Memory B cell (primary cell): ENCODE measurements around the gene LRGUK.
"Not testable (repeated sequence)": the region's sequence is repeated elsewhere in the genome, so short reads cannot be mapped to it uniquely, and the experiment has no call there.

Experiments
- ATAC-seq: fragments of 150-1000 bp; cut with Tn5 transposase; 2 replicates; pipeline ENCODE4 v1.10.0; 2021; ENCODE audit warnings: low read depth, mild to moderate bottlenecking, moderate library complexity
- DNase-seq, 2 donors: peaks; one replicate each; pipeline ENCODE4 v3.0.0; 2022; ENCODE audit warnings: low spot score in 2 of 2
- H3K27ac Mint-ChIP-seq: one replicate; pipeline ENCODE4 v1.8.0; 2022; ENCODE audit warnings: mild to moderate bottlenecking, moderate library complexity, mixed read lengths
- H3K27me3 Mint-ChIP-seq: one replicate; pipeline ENCODE4 v1.8.0; 2022; ENCODE audit warnings: mixed read lengths
- H3K36me3 Mint-ChIP-seq: one replicate; pipeline ENCODE4 v1.8.0; 2022; ENCODE audit warnings: mild to moderate bottlenecking, mixed read lengths
- H3K4me1 Mint-ChIP-seq: one replicate; pipeline ENCODE4 v1.8.0; 2022; ENCODE audit warnings: mixed read lengths
- H3K4me3 Mint-ChIP-seq: one replicate; pipeline ENCODE4 v1.8.0; 2022; ENCODE audit warnings: mild to moderate bottlenecking, moderate library complexity, mixed read lengths
- H3K9me3 Mint-ChIP-seq: one replicate; pipeline ENCODE4 v1.8.0; 2022; ENCODE audit warnings: mixed read lengths

The LRGUK gene

GRCh38 chr7:134276951-134277350 lies 149.8 kb downstream of the LRGUK start:
- ATAC-seq (no peak), DNase-seq (no peak)
- Mint-ChIP-seq H3K27me3 (peaks cover 12% of the 10 kb centered on the region), H3K4me1 (no peaks in the 10 kb centered on the region), H3K36me3 (no peaks in the 10 kb centered on the region), H3K27ac (no peak overlapping the region), H3K9me3 (no peaks in the 10 kb centered on the region), H3K4me3 (no peak overlapping the region)

- Mint-ChIP-seq H3K9me3 (no peaks in the 10 kb centered on the region), H3K27me3 (peaks cover 12% of the 10 kb centered on the region), H3K4me3 (no peak overlapping the region), H3K27ac (no peak overlapping the region), H3K36me3 (no peaks in the 10 kb centered on the region), H3K4me1 (no peaks in the 10 kb centered on the region)
- DNase-seq (no peak), ATAC-seq (no peak)
These were observed 151.5 kb downstream of the LRGUK start for GRCh38 chr7:134278502-134279153.

- Mint-ChIP-seq H3K27ac (no peak overlapping the region), H3K27me3 (peaks cover 12% of the 10 kb centered on the region), H3K9me3 (no peaks in the 10 kb centered on the region), H3K4me3 (no peak overlapping the region), H3K4me1 (no peaks in the 10 kb centered on the region), H3K36me3 (no peaks in the 10 kb centered on the region)
- DNase-seq (no peak), ATAC-seq (no peak)
These were observed 152.2 kb downstream of the LRGUK start for GRCh38 chr7:134279336-134279735.

- Mint-ChIP-seq H3K4me3 (no peak overlapping the region), H3K9me3 (no peaks in the 10 kb centered on the region), H3K36me3 (no peaks in the 10 kb centered on the region), H3K27me3 (peaks cover 12% of the 10 kb centered on the region), H3K27ac (no peak overlapping the region), H3K4me1 (no peaks in the 10 kb centered on the region)
- ATAC-seq (no peak), DNase-seq (no peak)
These were observed 152.8 kb downstream of the LRGUK start for GRCh38 chr7:134279898-134280297.

- Mint-ChIP-seq H3K4me3 (no peak overlapping the region), H3K9me3 (no peaks in the 10 kb centered on the region), H3K4me1 (no peaks in the 10 kb centered on the region), H3K27ac (no peak overlapping the region), H3K27me3 (peaks cover 12% of the 10 kb centered on the region), H3K36me3 (no peaks in the 10 kb centered on the region)
- DNase-seq (no peak), ATAC-seq (no peak)
These were observed 153.4 kb downstream of the LRGUK start for GRCh38 chr7:134280508-134280907.

GRCh38 chr7:134284011-134284410 lies 156.9 kb downstream of the LRGUK start:
- H3K27ac Mint-ChIP-seq, result no peak overlapping the region
- H3K27me3 Mint-ChIP-seq, result peaks cover 7% of the 10 kb centered on the region

GRCh38 chr7:134284952-134285351 lies 157.8 kb downstream of the LRGUK start:
- Mint-ChIP-seq H3K27me3 (peaks cover 3% of the 10 kb centered on the region), H3K36me3 (no peaks in the 10 kb centered on the region), H3K27ac (no peak overlapping the region), H3K9me3 (no peaks in the 10 kb centered on the region), H3K4me1 (peaks cover 5% of the 10 kb centered on the region), H3K4me3 (no peak overlapping the region)
- ATAC-seq, result no peak
- DNase-seq, result no peak

More at GRCh38 chr7:134284011-134284410, 156.9 kb downstream of the LRGUK start:
- peaks cover 5% of the 10 kb centered on the region for H3K4me1 Mint-ChIP-seq
- DNase-seq (no peak), ATAC-seq (no peak)
- H3K36me3 Mint-ChIP-seq, result no peaks in the 10 kb centered on the region
- H3K9me3 Mint-ChIP-seq, result no peaks in the 10 kb centered on the region
- H3K4me3 Mint-ChIP-seq, result no peak overlapping the region

GRCh38 chr7:134287916-134288659 lies 160.9 kb downstream of the LRGUK start:
- H3K4me1 Mint-ChIP-seq, result peaks cover 11% of the 10 kb centered on the region
- ATAC-seq, result no peak
- H3K9me3 Mint-ChIP-seq, result no peaks in the 10 kb centered on the region
- H3K4me3 Mint-ChIP-seq, result no peak overlapping the region
- H3K27ac Mint-ChIP-seq, result no peak overlapping the region
- no peak for DNase-seq
- H3K36me3 Mint-ChIP-seq, result no peaks in the 10 kb centered on the region
- H3K27me3 Mint-ChIP-seq, result no peaks in the 10 kb centered on the region

- Mint-ChIP-seq H3K4me3 (no peak overlapping the region), H3K27me3 (no peaks in the 10 kb centered on the region), H3K36me3 (peaks cover 3% of the 10 kb centered on the region), H3K27ac (no peak overlapping the region), H3K4me1 (peaks cover 19% of the 10 kb centered on the region), H3K9me3 (no peaks in the 10 kb centered on the region)
- ATAC-seq, result no peak
- no peak for DNase-seq
These were observed 162.3 kb downstream of the LRGUK start for GRCh38 chr7:134289423-134289822.

GRCh38 chr7:134289841-134290240 lies 162.7 kb downstream of the LRGUK start:
- Mint-ChIP-seq H3K9me3 (no peaks in the 10 kb centered on the region), H3K4me1 (peaks cover 19% of the 10 kb centered on the region), H3K27ac (no peak overlapping the region), H3K4me3 (no peak overlapping the region), H3K27me3 (no peaks in the 10 kb centered on the region), H3K36me3 (peaks cover 8% of the 10 kb centered on the region)
- ATAC-seq (no peak), DNase-seq (no peak)

GRCh38 chr7:134290286-134290685 lies 163.1 kb downstream of the LRGUK start:
- Mint-ChIP-seq H3K4me3 (no peak overlapping the region), H3K36me3 (peaks cover 8% of the 10 kb centered on the region), H3K9me3 (no peaks in the 10 kb centered on the region)

GRCh38 chr7:134293002-134293740 lies 166.0 kb downstream of the LRGUK start:
- Mint-ChIP-seq H3K27me3 (no peaks in the 10 kb centered on the region), H3K4me1 (peaks cover 13% of the 10 kb centered on the region), H3K27ac (peak overlapping the region; percentile 87), H3K36me3 (peaks cover 13% of the 10 kb centered on the region), H3K4me3 (peak overlapping the region; percentile 35), H3K9me3 (no peaks in the 10 kb centered on the region)
- DNase-seq, result peak; percentile 29 to 47
- peak; percentile 100 for ATAC-seq

More at GRCh38 chr7:134290286-134290685, 163.1 kb downstream of the LRGUK start:
- ATAC-seq (no peak), DNase-seq (no peak)
- Mint-ChIP-seq H3K27ac (no peak overlapping the region), H3K27me3 (no peaks in the 10 kb centered on the region), H3K4me1 (peaks cover 19% of the 10 kb centered on the region)

GRCh38 chr7:134295982-134296381 lies 168.8 kb downstream of the LRGUK start:
- not testable (repeated sequence) for DNase-seq, H3K4me3 Mint-ChIP-seq, H3K9me3 Mint-ChIP-seq, ATAC-seq, H3K27me3 Mint-ChIP-seq
- Mint-ChIP-seq H3K36me3 (peaks cover 28% of the 10 kb centered on the region), H3K4me1 (peaks cover 13% of the 10 kb centered on the region), H3K27ac (peak overlapping the region; percentile 1)

- no peaks in the 10 kb centered on the region for H3K27me3 Mint-ChIP-seq
- ATAC-seq, result no peak
- H3K4me3 Mint-ChIP-seq, result no peak overlapping the region
- H3K27ac Mint-ChIP-seq, result no peak overlapping the region
- peaks cover 11% of the 10 kb centered on the region for H3K4me1 Mint-ChIP-seq
- no peaks in the 10 kb centered on the region for H3K9me3 Mint-ChIP-seq
- DNase-seq, result no peak
- H3K36me3 Mint-ChIP-seq, result peaks cover 32% of the 10 kb centered on the region
These were observed 170.3 kb downstream of the LRGUK start for GRCh38 chr7:134297489-134297888.
